GM19324 (cell line): ENCODE measurements around the gene SEMA3B.
"Not testable (repeated sequence)": the region's sequence is repeated elsewhere in the genome, so short reads cannot be mapped to it uniquely, and the experiment has no call there.

Experiments used
- ATAC-seq: cut with Tn5 transposase; IDR thresholded peaks from one replicate; pipeline ENCODE4 v1.9.1; 2021; ENCODE audit warnings: mild to moderate bottlenecking, moderate library complexity; ENCODE audit not compliant: unreplicated experiment, low FRiP score

Gene SEMA3B

DNA sequence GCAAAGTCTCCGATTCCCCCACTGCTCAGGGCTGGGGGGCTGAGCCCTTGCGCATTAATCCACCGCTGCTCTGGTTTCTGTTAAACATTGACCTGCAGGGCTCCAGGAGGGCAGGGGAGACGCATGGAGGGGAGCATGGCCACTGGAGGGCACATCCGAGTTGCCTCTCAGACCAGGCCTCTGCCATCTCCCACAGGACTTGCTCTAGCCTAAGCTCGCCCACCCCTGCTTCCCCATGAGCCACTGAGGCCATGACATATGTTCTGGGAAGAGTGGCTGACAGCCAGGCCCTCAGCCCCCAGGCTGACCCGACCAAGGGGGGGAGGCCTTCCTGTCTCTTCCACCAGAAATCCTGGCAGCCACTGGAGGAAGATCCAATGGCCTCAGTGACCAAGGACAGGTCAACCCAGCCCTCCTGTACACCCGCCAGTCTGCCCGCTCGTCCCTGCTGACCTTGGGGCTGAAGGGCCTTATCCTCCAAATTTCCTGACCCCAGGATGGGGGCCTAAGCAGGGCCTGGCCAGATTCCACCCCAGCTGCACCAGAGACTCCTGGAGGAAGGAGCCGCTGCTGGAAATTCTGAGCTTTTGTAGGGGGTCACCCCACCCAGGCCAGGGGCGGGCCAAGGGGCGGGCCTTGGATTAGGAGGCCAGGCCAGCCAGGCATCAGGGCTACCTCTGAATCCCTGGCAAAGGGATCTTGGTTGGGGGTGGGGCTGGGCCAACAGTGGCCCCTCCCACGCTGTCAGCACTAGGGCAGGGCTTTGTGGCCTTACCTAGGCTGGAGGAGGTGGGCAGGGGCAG is 34.3 kb downstream of the SEMA3B start, which contains the start of gene HYAL1:
HYAL1 (minus strand) TSS at position 562 of the 803 bp plus-strand sequence. CDS start 618 bp downstream, outside the sequence.
- ATAC-seq, result no peak

DNA sequence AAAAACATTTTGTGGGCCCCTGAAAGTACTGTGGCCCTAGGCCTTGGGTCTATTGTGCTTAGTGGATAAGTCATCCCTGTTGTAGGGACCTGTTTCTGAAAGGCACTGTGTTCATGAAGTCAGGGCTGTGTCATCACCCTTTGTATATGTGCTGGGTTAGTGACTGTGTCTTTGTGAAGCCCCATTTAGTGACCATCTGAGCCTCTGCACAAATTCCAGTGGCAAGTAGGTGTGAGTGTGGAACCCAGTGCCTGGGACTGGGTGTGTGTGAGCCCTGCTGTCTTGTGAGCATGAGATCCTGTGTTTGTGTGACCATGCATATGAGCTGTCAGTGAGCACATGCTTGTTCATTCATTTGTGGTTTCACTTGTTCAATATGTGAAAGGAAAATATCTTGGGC is 35.7 kb downstream of the SEMA3B start:
- ATAC-seq, result no peak

DNA sequence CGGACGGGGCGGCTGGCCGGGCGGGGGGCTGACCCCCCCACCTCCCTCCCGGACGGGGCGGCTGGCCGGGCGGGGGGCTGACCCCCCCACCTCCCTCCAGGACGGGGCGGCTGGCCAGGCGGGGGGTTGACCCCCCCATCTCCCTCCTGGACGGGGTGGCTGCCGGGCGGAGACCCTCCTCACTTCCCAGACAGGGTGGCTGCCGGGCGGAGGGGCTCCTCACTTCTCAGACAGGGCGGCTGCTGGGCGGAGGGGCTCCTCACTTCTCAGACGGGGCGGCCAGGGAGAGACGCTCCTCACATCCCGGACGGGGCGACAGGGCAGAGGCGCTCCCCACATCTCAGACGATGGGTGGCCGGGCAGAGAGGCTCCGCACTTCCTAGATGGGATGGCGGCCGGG is 43.1 kb downstream of the SEMA3B start:
- not testable (repeated sequence) for ATAC-seq

- ATAC-seq, result no peak
Observed at GRCh38 chr3:50314342-50314741, 45.4 kb downstream of the SEMA3B start.

GRCh38 chr3:50314816-50315215 is 45.9 kb downstream of the SEMA3B start:
- no peak for ATAC-seq

DNA sequence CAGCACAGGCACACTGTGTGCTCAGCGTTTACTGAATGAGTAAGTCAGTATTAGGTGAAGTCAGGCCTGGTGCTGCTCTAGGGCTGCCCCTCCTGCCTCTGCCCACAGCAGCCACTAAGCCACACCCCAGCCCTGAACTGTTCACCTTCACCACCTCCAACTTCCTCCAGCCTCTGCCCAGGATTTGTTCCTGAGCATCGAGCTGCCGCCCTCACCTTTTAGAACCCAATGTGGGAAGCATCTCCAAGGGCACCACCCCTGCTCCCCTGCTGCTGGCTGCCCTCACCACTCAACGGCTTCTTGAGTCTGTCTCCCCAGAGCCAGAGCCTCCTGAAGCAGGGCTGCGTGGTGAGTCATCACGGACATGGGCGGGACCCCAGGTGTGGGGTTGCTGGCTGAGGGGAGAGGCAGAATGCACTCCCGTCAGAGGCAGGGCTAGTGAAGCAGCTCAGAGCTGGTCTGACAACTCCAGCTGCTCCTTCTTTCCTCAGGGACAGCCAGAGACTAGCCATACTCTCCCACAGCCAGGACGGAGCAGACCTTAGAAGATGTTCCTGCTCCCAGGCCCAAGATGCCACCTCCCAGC is 47.8 kb downstream of the SEMA3B start:
- ATAC-seq, result no peak

GRCh38 chr3:50317300-50317699 is 48.4 kb downstream of the SEMA3B start:
- no peak for ATAC-seq

DNA sequence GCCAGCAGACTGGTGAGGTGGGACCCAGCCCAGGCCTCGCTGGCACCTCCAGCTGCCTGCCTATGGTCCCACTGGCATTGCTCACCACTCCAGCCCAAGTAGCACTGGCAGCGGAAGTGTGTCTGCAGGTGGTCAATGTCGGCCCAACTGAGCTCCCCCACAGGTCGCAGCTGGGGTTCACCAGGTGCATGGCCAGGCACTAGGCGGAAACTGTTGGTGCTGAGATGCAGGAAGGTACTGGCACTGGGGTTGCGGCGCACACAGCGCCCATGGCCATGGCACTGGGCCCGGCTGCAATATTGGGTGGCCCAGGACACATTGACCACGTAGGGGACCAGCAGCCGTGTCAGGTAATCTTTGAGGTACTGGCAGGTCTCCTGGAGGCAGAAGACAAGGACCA is 49.2 kb downstream of the SEMA3B start:
- ATAC-seq, result no peak

DNA sequence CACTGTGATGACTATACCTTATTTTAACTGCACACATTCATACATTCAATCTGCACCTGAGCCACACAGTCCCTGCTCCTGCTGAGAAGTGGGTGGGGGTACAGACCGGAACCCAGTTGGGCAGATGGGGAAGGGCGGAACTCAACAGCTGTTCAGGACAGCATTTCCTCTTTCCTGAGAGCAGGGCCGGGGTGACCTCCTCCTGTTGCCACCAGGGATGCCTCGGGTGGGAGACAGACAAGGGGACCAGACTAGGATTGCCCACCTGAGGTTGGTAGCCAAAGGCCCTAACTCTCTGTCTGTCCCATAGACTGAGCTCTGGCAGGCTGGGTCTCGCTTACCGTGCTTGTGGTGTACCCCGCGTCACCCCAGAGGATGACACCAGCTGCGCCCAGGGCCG is 49.7 kb downstream of the SEMA3B start:
- no peak for ATAC-seq

DNA sequence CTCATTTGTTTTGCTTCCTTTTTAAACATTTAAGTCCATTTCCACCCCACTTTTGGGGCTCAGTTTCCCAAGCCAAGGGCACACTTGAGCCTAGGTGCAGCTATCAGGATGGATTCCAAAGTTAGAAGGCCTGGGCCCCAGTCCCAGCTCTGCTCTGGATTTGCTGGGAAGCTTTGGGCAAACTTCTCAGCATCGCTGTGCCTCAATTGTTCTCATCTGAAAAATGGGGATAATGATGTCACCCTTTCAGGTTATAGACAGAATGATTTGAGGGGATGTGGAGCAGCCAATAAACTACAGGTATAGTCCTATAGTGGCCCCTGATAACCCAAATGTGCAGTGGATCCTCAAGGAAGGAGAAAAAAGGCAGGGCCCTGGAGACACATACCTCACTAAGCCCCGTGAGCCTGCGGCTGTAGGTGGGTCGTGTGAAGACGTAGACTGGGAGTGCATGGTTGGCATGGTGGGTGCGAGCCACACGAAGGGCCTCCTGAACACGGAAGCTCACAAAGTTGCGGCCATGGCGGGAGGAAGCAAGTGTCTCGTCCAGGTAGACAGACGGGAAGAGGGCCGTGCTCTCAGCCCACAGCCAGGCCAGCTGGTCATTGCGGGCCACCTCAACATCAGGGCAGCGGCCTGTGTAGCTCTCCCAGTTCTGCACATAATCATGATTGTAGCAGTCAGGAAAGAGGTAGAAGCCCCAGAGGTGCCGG is 50.4 kb downstream of the SEMA3B start:
- no peak for ATAC-seq

GRCh38 chr3:50319894-50320625 is 51.1 kb downstream of the SEMA3B start:
- no peak for ATAC-seq

GRCh38 chr3:50320853-50321335 is 51.9 kb downstream of the SEMA3B start:
- peak; percentile 52 for ATAC-seq

DNA sequence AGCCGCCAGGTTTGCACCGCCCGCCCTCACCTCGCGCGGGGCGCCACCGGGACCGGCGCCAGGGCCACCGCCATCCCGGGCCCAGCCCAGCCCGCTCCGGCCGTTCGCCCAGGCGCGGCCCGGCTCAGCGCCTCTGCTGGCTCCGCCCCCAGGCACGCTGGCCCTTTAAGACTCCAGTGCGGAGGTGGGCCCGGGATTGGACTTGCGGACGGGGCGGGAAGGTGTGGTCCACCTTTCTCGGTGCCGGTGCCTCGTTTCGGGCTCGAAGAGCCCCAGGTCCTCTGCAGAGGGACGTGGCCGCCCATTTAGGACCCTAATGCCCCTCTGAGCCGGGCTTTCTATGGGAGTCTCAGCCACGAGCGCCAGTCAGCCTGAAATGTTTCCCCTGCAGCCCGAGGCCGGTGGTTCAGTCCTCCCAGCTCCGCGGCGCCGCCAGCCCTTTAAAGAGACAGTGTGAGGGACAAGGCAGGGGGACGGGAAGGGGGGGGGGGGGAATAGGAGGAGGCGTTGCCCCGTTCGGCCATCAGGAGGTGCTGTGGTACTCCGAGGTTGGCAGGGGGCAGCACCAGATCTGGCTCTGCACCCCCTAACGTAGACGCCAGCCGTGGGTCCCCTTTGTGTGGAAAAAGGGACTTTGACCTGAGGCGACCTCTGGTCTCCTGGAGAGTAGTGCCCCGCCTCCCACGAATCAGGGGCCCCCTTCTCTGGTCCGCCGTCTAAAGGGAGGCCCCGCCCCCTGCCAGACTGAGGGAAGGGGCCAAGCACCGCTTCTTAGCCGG is 52.6 kb downstream of the SEMA3B start:
- ATAC-seq, result peak; percentile 83

- ATAC-seq, result no peak
Observed at GRCh38 chr3:50322115-50322385, 53.1 kb downstream of the SEMA3B start.

DNA sequence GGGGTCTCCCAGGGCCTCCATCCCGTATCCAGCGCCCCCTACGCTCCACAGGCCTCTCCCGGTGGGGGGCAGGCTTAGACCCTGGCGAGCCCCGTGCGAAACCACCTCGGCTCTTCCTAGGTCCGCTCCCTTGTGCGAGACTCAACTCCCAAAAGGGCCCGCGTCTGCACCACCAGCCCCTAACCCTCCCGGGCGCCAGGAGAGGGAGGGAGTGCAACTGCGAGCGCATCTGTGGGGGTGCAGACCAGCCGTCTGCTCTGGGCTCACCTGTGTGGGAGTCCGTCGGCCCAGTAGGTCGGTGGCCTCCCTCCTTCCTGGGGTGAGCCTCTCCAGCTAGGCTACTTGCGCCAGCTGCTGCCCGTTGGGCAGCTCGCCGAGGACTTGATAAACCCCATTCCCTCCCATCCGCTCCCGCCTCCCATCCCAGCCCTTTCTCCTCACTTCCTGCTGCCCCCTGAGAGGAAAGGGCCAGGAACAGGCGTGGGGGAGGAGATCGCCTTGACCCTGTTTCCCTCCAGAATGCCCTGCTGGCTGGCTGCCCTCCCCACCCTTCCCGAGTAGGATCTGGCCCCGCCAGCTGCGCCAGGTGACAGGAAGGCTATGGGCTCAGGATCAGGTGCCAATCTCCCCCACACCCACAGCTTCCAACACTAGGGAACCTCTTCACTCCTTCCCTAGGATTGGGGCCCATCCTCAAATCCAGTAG is 53.6 kb downstream of the SEMA3B start, which contains the start of gene HYAL2:
HYAL2 (minus strand) TSS at position 360 of the 706 bp plus-strand sequence. CDS start 2,256 bp downstream, outside the sequence.
- no peak for ATAC-seq

DNA sequence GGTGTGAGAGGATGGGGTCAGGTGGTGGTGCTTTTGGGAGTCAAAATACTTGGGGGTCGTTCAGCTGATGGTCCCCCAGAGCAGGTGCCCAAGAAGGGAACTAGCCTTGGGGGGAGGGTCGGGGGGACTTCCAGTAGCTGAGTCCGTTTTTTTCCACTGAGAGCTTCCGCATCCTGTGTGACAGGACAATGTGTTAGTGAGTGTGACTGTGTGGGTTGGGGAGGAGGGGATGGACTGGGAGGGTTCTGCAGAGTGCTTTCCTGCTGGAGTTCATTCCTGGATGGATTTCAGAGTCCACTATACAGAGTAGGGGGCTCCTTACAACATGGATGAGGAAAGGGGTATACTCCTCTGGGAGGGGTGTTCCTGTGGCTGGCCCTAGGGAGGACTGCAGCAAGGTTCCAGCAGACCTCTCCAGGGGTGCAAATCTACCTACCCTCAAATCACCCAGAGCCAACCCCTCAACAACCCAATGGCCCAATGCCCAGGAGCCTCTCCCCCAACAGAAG is 54.2 kb downstream of the SEMA3B start:
- no peak for ATAC-seq

DNA sequence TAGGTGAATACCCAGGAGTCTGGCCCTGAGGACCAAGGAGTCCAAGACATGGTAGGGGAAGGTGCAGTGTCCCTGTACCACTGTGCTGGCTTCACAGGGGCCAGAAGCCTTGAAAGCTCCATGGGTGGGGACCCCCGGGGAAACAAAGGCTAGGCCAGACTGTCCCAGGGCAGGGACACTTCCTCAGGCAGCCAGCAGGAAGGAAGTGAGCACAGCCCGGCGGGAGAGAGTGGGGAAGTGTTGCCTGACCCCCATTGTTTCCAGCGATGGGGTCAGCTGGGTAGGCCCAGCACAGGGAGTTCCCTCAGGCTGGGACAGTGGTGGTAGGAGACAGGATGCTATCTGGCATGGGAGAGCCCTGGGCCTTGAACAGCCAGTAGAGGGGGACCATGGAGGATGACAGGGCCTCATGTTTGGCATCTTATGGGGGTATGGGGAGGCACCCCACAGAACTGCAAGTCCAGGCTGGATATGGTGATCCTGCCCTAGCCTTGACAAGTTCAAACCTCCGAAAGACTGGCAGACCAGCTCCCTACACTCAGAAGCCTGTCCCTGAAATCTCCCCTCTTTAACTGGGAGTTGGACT is 54.8 kb downstream of the SEMA3B start:
- no peak for ATAC-seq

DNA sequence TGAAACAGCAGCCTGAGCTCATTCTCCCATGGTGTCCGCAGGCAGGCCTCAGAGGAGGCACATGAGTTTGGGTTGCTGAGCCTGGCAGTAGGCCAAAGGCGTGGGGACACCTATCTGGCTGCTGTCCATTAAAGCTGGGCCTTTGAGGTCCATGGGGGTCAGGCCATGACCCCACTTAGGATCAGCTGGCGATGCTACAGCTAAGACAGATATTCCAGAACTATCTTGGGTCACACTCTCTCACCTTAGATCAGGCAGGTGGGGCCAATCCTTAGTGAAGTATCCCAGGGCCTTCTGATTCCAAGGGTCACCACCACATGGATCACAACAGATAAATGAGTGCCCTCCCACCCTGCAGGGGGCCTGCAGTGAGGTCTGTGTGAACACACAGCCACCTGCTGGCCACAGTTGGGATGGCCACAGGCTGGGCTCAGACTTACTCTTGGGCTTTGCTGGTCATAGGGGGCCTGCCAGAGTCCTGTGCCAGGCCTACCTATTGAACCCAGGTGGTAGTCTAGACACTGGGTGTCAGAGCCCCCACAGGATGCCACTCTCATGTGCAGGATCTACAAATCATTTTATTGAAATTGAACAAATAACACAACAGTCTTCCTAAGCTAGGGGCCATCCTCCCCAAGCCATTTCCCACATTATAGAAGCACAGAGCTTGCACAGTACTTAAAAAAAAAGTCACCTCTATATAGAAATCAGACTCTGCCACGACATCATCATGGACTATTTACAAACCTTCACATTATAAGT is 55.6 kb downstream of the SEMA3B start:
- no peak for ATAC-seq
